Smooth muscle cell of the coronary artery (primary cell): ENCODE measurements around the gene EHHADH. TPM values are rescaled to one million over a fixed set of nuclear protein-coding genes. Genes with fewer than 3 reads are reported as not detected.

Experiments used
- total RNA-seq: library from RNA; depleted of rRNA; stranded (reverse); fragments of >200 nt; gene quantifications from 2 replicates; pipeline ENCODE4 v1.2.3, GENCODE V29; 2014; ENCODE audit warnings: low replicate concordance

Gene EHHADH
- 3.2 and 4.2 TPM in 2 replicates for total RNA-seq

GRCh38 chr3:185253645-185254410, at the start of gene EHHADH:
TSS of gene EHHADH (minus strand) at chr3:185254049. CDS start at chr3:185254022, 27 bp downstream.

GRCh38 chr3:185152410-185153170, 101.3 kb downstream of the EHHADH start, which contains the start of gene C3orf70:
TSS of gene C3orf70 (minus strand) at chr3:185153060. CDS start at chr3:185152823, 237 bp downstream.

Other genes with a start within 250 kb of the EHHADH start
- gene C3orf70, start 101.0 kb downstream of the EHHADH start, total RNA-seq, result 0.23 TPM in 1 of 2 replicates, not detected in the other
- gene MAP3K13, start 109.1 kb upstream of the EHHADH start, total RNA-seq, result 14.7 and 19.3 TPM in 2 replicates
- gene TMEM41A, start 245.0 kb upstream of the EHHADH start, total RNA-seq, result 6.7 and 7.4 TPM in 2 replicates